ENCODE data around the gene KLF7.

KLF7 gene

DNA sequence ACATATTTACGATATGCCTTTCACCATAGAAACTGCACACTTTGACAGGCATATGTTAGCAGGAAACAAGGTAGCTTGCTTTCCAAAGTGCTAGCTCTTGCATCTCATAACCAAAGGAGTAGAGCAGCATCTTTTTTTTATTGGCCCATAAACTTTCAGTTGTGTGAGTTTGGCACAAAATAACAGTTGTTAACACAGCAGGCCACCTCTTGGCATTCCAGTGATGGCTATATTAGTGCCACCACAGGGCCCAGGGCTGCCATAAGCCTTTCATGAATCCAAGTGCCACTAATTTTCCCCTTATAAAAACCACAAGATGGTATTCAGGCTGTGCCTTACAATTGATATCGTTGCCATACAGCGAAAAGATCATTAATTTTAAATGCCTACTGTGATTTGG is 40.3 kb upstream of the KLF7 start:
- DNase-seq (no peak), ATAC-seq (ENCODE audit: insufficient read depth, low read depth) (no peak)
- Histone ChIP-seq H3K4me1 (ENCODE audit: insufficient read depth, low read length) (no peaks in the 10 kb centered on the region), H3K27ac (ENCODE audit: low read length) (no peak overlapping the region), H3K4me3 (ENCODE audit: low read depth in 1 of 2, low read length in 2 of 2) (no peak overlapping the region), H3K9me3 (ENCODE audit: insufficient read depth, low read length, severe bottlenecking) (no peaks in the 10 kb centered on the region), H4K20me1 (ENCODE audit: insufficient read depth, low read length) (no peaks in the 10 kb centered on the region), H2AFZ (ENCODE audit: low read depth, low read length) (no peak overlapping the region), H3K9ac (ENCODE audit: low read depth, low read length) (no peak overlapping the region), H3K27me3 (ENCODE audit: insufficient read depth, low read length, poor library complexity) (no peaks in the 10 kb centered on the region), H3K4me2 (ENCODE audit: insufficient read depth, low read length) (no peak overlapping the region), H3K36me3 (ENCODE audit: insufficient read depth, low read length) (no peaks in the 10 kb centered on the region), H3K79me2 (ENCODE audit: insufficient read depth, low read length) (no peaks in the 10 kb centered on the region)
- no peak for TF ChIP-seq EZH2 (IDR thresholded peaks at IDR 0.05; ENCODE audit: borderline replicate concordance, low read depth, low read length, severe bottlenecking)
- TF ChIP-seq, protein P1, sequence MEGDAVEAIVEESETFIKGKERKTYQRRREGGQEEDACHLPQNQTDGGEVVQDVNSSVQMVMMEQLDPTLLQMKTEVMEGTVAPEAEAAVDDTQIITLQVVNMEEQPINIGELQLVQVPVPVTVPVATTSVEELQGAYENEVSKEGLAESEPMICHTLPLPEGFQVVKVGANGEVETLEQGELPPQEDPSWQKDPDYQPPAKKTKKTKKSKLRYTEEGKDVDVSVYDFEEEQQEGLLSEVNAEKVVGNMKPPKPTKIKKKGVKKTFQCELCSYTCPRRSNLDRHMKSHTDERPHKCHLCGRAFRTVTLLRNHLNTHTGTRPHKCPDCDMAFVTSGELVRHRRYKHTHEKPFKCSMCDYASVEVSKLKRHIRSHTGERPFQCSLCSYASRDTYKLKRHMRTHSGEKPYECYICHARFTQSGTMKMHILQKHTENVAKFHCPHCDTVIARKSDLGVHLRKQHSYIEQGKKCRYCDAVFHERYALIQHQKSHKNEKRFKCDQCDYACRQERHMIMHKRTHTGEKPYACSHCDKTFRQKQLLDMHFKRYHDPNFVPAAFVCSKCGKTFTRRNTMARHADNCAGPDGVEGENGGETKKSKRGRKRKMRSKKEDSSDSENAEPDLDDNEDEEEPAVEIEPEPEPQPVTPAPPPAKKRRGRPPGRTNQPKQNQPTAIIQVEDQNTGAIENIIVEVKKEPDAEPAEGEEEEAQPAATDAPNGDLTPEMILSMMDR (IDR thresholded peaks at IDR 0.05; ENCODE audit: borderline replicate concordance, extremely low read depth, low read length, poor library complexity, severe bottlenecking): no peak

DNA sequence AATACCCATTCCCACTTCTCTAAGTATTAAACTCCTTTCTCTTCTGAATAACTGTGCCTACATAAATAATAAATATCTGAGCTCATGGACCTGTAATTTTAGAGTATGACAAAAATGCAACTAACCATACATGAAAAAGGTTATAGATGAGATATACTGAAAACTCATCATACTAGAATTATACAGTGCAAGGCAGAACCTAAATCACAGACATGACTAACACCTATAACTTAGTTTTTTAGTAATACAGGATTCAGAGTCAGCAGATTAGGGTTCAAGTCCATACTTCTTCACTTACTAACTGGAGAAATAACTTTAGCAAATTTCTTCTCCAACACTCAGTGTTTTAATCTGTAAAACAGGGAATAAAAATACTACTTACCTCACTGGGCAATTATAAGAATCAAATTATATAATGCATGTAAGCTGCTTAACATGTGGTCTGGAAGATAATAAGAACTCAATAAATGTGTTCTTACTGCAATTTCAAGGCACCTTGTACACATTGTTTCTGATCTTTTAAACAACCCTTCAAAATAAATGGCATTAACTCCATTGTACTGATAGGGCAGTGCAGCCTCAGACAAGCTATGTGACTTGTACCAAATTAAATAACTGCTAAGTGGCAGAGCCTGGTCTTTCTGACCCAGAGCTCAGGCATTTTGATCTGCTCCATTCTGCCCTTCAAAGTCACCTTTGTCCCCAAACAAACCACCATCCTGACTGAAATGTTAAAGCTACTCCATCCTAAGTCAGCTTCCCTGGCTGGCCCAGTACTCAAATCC is 39.6 kb upstream of the KLF7 start:
- no peaks in the 10 kb centered on the region for H3K36me3 ChIP-seq (ENCODE audit: insufficient read depth, low read length)
- H3K79me2 ChIP-seq (ENCODE audit: insufficient read depth, low read length): no peaks in the 10 kb centered on the region
- no peak overlapping the region for H3K4me3 ChIP-seq (ENCODE audit: low read depth in 1 of 2, low read length in 2 of 2)
- H3K4me2 ChIP-seq (ENCODE audit: insufficient read depth, low read length): no peak overlapping the region
- H3K4me1 ChIP-seq (ENCODE audit: insufficient read depth, low read length): no peaks in the 10 kb centered on the region
- TF ChIP-seq, protein P1 (IDR thresholded peaks at IDR 0.05; ENCODE audit: borderline replicate concordance, extremely low read depth, low read length, poor library complexity, severe bottlenecking): no peak
- TF ChIP-seq EZH2 (IDR thresholded peaks at IDR 0.05; ENCODE audit: borderline replicate concordance, low read depth, low read length, severe bottlenecking): no peak
- H3K9ac ChIP-seq (ENCODE audit: low read depth, low read length): no peak overlapping the region
- H3K9me3 ChIP-seq (ENCODE audit: insufficient read depth, low read length, severe bottlenecking): no peaks in the 10 kb centered on the region
- no peak overlapping the region for H3K27ac ChIP-seq (ENCODE audit: low read length)
- DNase-seq (no peak), ATAC-seq (ENCODE audit: insufficient read depth, low read depth) (no peak)
- no peaks in the 10 kb centered on the region for H3K27me3 ChIP-seq (ENCODE audit: insufficient read depth, low read length, poor library complexity)
- H4K20me1 ChIP-seq (ENCODE audit: insufficient read depth, low read length): no peaks in the 10 kb centered on the region
- no peak overlapping the region for H2AFZ ChIP-seq (ENCODE audit: low read depth, low read length)

DNA sequence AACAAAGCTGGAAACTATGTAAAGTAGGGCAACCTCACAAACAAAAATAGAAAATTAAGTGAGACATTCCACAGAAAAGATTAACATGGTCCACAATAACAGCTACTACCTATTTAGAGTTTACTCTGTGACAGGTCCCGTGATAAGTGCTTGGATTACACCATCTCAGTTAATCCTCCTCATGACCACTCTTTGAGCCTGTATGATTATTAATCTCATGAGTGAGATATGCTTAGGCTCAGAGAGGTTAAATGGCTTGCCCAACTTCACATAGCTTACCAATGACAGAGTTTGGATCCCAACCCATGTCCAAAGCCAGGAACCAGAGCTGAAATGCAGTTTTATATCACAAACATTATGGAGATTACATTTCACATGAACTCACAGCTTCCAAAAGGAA is 37.3 kb upstream of the KLF7 start:
- TF ChIP-seq EZH2 (IDR thresholded peaks at IDR 0.05; ENCODE audit: borderline replicate concordance, low read depth, low read length, severe bottlenecking): no peak
- TF ChIP-seq, protein P1 (IDR thresholded peaks at IDR 0.05; ENCODE audit: borderline replicate concordance, extremely low read depth, low read length, poor library complexity, severe bottlenecking): no peak
- Histone ChIP-seq H2AFZ (ENCODE audit: low read depth, low read length) (no peak overlapping the region), H3K4me3 (ENCODE audit: low read depth in 1 of 2, low read length in 2 of 2) (no peak overlapping the region)

More for the DNA sequence above, 37.3 kb upstream of the KLF7 start:
- Histone ChIP-seq H3K27ac (ENCODE audit: low read length) (no peak overlapping the region), H3K9ac (ENCODE audit: low read depth, low read length) (no peak overlapping the region), H3K27me3 (ENCODE audit: insufficient read depth, low read length, poor library complexity) (no peaks in the 10 kb centered on the region), H3K79me2 (ENCODE audit: insufficient read depth, low read length) (no peaks in the 10 kb centered on the region), H4K20me1 (ENCODE audit: insufficient read depth, low read length) (no peaks in the 10 kb centered on the region), H3K4me1 (ENCODE audit: insufficient read depth, low read length) (no peaks in the 10 kb centered on the region), H3K9me3 (ENCODE audit: insufficient read depth, low read length, severe bottlenecking) (no peaks in the 10 kb centered on the region), H3K4me2 (ENCODE audit: insufficient read depth, low read length) (no peak overlapping the region), H3K36me3 (ENCODE audit: insufficient read depth, low read length) (no peaks in the 10 kb centered on the region)
- DNase-seq (no peak), ATAC-seq (ENCODE audit: insufficient read depth, low read depth) (no peak)

All from DND-41 (cell line).